HFF-Myc (cell line): ENCODE measurements around the gene PTPRE.

Experiments
- DNase-seq: peaks from one replicate; pipeline ENCODE4 v3.0.0-alpha.2; 2011; ENCODE audit warnings: low read depth; ENCODE audit errors: extremely low read depth
- H3K4me3 ChIP-seq: replicated peaks from 2 replicates; pipeline ENCODE4 v1.5.1; 2011; ENCODE audit warnings: low read depth, mild to moderate bottlenecking, control low read depth, low read length
- CTCF ChIP-seq: IDR thresholded peaks from 2 replicates; pipeline ENCODE4 v1.5.1; 2012; ENCODE audit warnings: mild to moderate bottlenecking, low read depth, low read length, control low read depth; ENCODE audit errors: missing control alignments

Gene PTPRE

GRCh38 chr10:127923646-127924045 lies 16.7 kb downstream of the PTPRE start:
- no peak for DNase-seq
- no peak for TF ChIP-seq CTCF
- H3K4me3 ChIP-seq = no peak overlapping the region

GRCh38 chr10:127925471-127926207 lies 18.7 kb downstream of the PTPRE start:
- DNase-seq = no peak
- no peak overlapping the region for H3K4me3 ChIP-seq
- no peak for TF ChIP-seq CTCF

GRCh38 chr10:127926455-127926854 lies 19.6 kb downstream of the PTPRE start:
- no peak for DNase-seq
- no peak for TF ChIP-seq CTCF
- no peak overlapping the region for H3K4me3 ChIP-seq

- DNase-seq = no peak
- TF ChIP-seq CTCF = no peak
Measured at GRCh38 chr10:127928021-127928806, 21.3 kb downstream of the PTPRE start.

GRCh38 chr10:127932521-127933270 lies 25.8 kb downstream of the PTPRE start:
- DNase-seq = no peak
- no peak overlapping the region for H3K4me3 ChIP-seq
- no peak for TF ChIP-seq CTCF

More at GRCh38 chr10:127928021-127928806, 21.3 kb downstream of the PTPRE start:
- H3K4me3 ChIP-seq = no peak overlapping the region

GRCh38 chr10:127933271-127933670 lies 26.4 kb downstream of the PTPRE start:
- DNase-seq = no peak
- TF ChIP-seq CTCF = no peak

More at GRCh38 chr10:127933271-127933670, 26.4 kb downstream of the PTPRE start:
- H3K4me3 ChIP-seq = no peak overlapping the region
